Measurements from ENCODE around the gene BTBD9. TPM values are rescaled to one million over a fixed set of nuclear protein-coding genes. Genes with fewer than 3 reads are reported as not detected.

The BTBD9 gene
- total RNA-seq, 1 experiment from 2014 or later, result 4.3 TPM

DNA sequence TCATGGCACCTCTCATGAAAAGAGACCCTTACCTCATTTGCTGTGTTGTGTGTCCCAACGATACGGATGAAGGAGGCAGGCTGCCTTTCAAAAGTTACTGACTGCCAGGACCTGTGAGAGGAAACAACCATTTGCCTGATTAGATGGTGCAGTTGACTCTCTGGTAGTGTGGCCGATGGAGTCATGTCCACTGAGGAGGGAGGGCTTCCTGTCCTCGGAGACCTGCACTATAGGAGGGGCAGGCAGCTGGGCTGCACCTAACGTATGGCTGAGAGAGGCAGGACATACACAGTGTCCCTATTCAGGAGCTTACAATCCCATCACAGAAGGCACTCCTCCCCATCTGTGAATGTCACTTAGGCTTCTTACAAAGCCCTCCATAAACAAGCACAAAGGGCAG, 447.2 kb downstream of the BTBD9 start:
- Histone ChIP-seq H3K36me3 (ENCODE audit: low read depth, low read length) (no peaks in the 10 kb centered on the region), H3K9ac (ENCODE audit: low read length) (no peak overlapping the region), H2AFZ (ENCODE audit: low read length) (no peak overlapping the region), H3K9me3 (ENCODE audit: low read length) (no peaks in the 10 kb centered on the region), H3K4me1 (ENCODE audit: insufficient read depth, low read length) (no peaks in the 10 kb centered on the region), H3K27me3 (ENCODE audit: low read length) (no peaks in the 10 kb centered on the region), H3K4me3 (ENCODE audit: low read length) (no peak overlapping the region), H3K9me2 (replicated peaks; ENCODE audit: low read length) (no peaks in the 10 kb centered on the region), H3K27ac (ENCODE audit: low read length) (no peak overlapping the region), H3K4me2 (ENCODE audit: low read length) (no peak overlapping the region), H4K20me1 (ENCODE audit: low read length) (no peaks in the 10 kb centered on the region), H3K79me2 (ENCODE audit: low read length) (no peaks in the 10 kb centered on the region), H3F3A (ENCODE audit: low read length, unreplicated experiment) (no peaks in the 10 kb centered on the region)
- CTCF ChIA-PET, result no interaction called here
- ATAC-seq (no peak), DNase-seq (no peak)
- no peak for TF ChIP-seq EZH2phosphoT487 (IDR thresholded peaks at IDR 0.05; ENCODE audit: borderline replicate concordance, low read length)
- no peak for TF ChIP-seq EZH2 (IDR thresholded peaks at IDR 0.05; ENCODE audit: low read length, unreplicated experiment)
- TF ChIP-seq, protein P1, sequence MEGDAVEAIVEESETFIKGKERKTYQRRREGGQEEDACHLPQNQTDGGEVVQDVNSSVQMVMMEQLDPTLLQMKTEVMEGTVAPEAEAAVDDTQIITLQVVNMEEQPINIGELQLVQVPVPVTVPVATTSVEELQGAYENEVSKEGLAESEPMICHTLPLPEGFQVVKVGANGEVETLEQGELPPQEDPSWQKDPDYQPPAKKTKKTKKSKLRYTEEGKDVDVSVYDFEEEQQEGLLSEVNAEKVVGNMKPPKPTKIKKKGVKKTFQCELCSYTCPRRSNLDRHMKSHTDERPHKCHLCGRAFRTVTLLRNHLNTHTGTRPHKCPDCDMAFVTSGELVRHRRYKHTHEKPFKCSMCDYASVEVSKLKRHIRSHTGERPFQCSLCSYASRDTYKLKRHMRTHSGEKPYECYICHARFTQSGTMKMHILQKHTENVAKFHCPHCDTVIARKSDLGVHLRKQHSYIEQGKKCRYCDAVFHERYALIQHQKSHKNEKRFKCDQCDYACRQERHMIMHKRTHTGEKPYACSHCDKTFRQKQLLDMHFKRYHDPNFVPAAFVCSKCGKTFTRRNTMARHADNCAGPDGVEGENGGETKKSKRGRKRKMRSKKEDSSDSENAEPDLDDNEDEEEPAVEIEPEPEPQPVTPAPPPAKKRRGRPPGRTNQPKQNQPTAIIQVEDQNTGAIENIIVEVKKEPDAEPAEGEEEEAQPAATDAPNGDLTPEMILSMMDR (conservative IDR thresholded peaks at IDR 0.05; ENCODE audit: low read depth, low read length), result no peak
- BruUV-seq (replicated peaks), result no TSS peak
- POLR2A ChIA-PET (ENCODE audit: unreplicated experiment), result no interaction called here
- intact Hi-C loops (cut with micrococcal nuclease), result no loop called here

DNA sequence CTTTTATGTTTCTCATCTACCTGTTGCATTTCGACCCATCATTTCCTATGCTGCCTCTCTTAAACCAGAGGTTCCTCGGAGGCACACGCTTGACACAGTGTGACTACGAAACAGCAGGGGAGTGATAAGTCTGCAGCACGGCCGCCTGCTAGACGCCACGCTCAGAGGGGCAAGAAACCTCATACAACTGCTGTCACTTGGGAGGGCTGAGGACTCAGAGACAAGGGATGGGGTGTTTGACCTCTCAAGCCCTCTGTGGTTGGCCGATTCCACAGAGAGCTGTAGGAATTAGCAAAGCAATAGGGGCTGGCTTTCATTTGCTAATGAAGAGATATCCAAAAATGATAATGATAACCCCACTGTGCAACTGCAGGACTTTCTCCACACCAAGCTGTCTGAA, 447.7 kb downstream of the BTBD9 start:
- CTCF ChIA-PET, result no interaction called here

DNA sequence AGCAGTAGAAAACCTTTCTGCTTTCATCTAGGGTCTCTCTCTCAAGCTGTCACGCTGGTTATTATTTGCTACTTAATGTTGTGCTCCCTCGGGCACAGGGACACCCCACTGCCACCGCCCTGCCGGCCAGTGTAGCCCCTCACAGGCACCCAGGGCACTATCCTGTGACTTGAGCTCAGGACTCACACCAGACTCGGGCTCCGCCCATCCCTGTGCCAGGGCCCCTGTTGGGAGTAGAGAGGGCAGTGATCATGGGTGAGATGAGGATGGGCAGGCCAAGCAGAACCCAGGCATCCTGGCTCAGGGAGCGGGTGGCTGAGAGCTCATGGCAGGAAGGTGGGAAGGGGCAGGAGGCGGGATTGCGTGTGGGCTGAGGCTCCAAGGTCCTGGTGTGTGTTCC, 448.3 kb downstream of the BTBD9 start:
- Histone ChIP-seq H3K27ac (ENCODE audit: low read length) (no peak overlapping the region), H3K79me2 (ENCODE audit: low read length) (no peaks in the 10 kb centered on the region), H4K20me1 (ENCODE audit: low read length) (no peaks in the 10 kb centered on the region), H3K27me3 (ENCODE audit: low read length) (no peaks in the 10 kb centered on the region), H2AFZ (ENCODE audit: low read length) (no peak overlapping the region), H3K4me3 (ENCODE audit: low read length) (no peak overlapping the region), H3K4me2 (ENCODE audit: low read length) (no peak overlapping the region), H3K9me3 (ENCODE audit: low read length) (no peaks in the 10 kb centered on the region), H3K36me3 (ENCODE audit: low read depth, low read length) (no peaks in the 10 kb centered on the region), H3K9ac (ENCODE audit: low read length) (no peak overlapping the region), H3F3A (ENCODE audit: low read length, unreplicated experiment) (no peaks in the 10 kb centered on the region), H3K9me2 (replicated peaks; ENCODE audit: low read length) (no peaks in the 10 kb centered on the region), H3K4me1 (ENCODE audit: insufficient read depth, low read length) (no peaks in the 10 kb centered on the region)
- BruUV-seq (replicated peaks), result no TSS peak
- ChIA-PET CTCF (no interaction called here), POLR2A (ENCODE audit: unreplicated experiment) (interaction anchor here (0.5 kb wide), 1 partner anchor 49 kb away, joined by 3 read pairs; no protein-coding TSS in a partner anchor)
- ATAC-seq, result no peak
- intact Hi-C loops (cut with micrococcal nuclease), result no loop called here
- TF ChIP-seq, protein P1 (conservative IDR thresholded peaks at IDR 0.05; ENCODE audit: low read depth, low read length), result no peak
- TF ChIP-seq EZH2phosphoT487 (IDR thresholded peaks at IDR 0.05; ENCODE audit: borderline replicate concordance, low read length) (no peak), EZH2 (IDR thresholded peaks at IDR 0.05; ENCODE audit: low read length, unreplicated experiment) (no peak)
- DNase-seq, result no peak

More for the DNA sequence above, 447.7 kb downstream of the BTBD9 start:
- H3K4me3 ChIP-seq (ENCODE audit: low read length), result no peak overlapping the region
- DNase-seq, result no peak
- no peak for TF ChIP-seq EZH2phosphoT487 (IDR thresholded peaks at IDR 0.05; ENCODE audit: borderline replicate concordance, low read length)
- no peaks in the 10 kb centered on the region for H4K20me1 ChIP-seq (ENCODE audit: low read length)
- no peak overlapping the region for H3K4me2 ChIP-seq (ENCODE audit: low read length)
- H3K9ac ChIP-seq (ENCODE audit: low read length), result no peak overlapping the region
- POLR2A ChIA-PET (ENCODE audit: unreplicated experiment), result no interaction called here
- H3K4me1 ChIP-seq (ENCODE audit: insufficient read depth, low read length), result no peaks in the 10 kb centered on the region
- no peaks in the 10 kb centered on the region for H3K36me3 ChIP-seq (ENCODE audit: low read depth, low read length)
- no peak overlapping the region for H3K27ac ChIP-seq (ENCODE audit: low read length)
- no peaks in the 10 kb centered on the region for H3K27me3 ChIP-seq (ENCODE audit: low read length)
- intact Hi-C loops (cut with micrococcal nuclease), result no loop called here
- no peaks in the 10 kb centered on the region for H3K9me2 ChIP-seq (replicated peaks; ENCODE audit: low read length)
- no TSS peak for BruUV-seq (replicated peaks)
- no peaks in the 10 kb centered on the region for H3K9me3 ChIP-seq (ENCODE audit: low read length)
- no peaks in the 10 kb centered on the region for H3K79me2 ChIP-seq (ENCODE audit: low read length)
- H2AFZ ChIP-seq (ENCODE audit: low read length), result no peak overlapping the region
- ATAC-seq, result no peak
- no peaks in the 10 kb centered on the region for H3F3A ChIP-seq (ENCODE audit: low read length, unreplicated experiment)

Measured in PC-3 (cell line).